H9 (cell line): ENCODE results near the gene C14orf132. TPM values are rescaled to one million over a fixed set of nuclear protein-coding genes. Genes with fewer than 3 reads are reported as not detected.

Source experiments
- DNase-seq: peaks from one replicate; pipeline ENCODE4 v3.0.0-alpha.2; 2017
- H2AFZ ChIP-seq: one replicate; pipeline ENCODE4 v1.6.1; 2013; ENCODE audit warnings: mild to moderate bottlenecking, low read length, control low read depth, moderate library complexity
- H2AK5ac ChIP-seq: 2 replicates; pipeline ENCODE4 v1.6.1; 2013; ENCODE audit warnings: low read length, control low read depth, mixed read lengths; ENCODE audit not compliant: insufficient read length
- H2BK120ac ChIP-seq: one replicate; pipeline ENCODE4 v1.6.1; 2013; ENCODE audit warnings: low read depth, mild to moderate bottlenecking, low read length, control low read depth, inconsistent platforms; ENCODE audit not compliant: poor library complexity, severe bottlenecking
- H2BK12ac ChIP-seq: 2 replicates; pipeline ENCODE4 v1.6.1; 2013; ENCODE audit warnings: low read length, control low read depth, mixed read lengths, low read depth; ENCODE audit not compliant: insufficient read length
- H2BK15ac ChIP-seq: 2 replicates; pipeline ENCODE4 v1.6.1; 2013; ENCODE audit warnings: low read depth, low read length, control low read depth
- H2BK20ac ChIP-seq: one replicate; pipeline ENCODE4 v1.6.1; 2013; ENCODE audit warnings: low read depth, mild to moderate bottlenecking, low read length, control low read depth, inconsistent platforms; ENCODE audit not compliant: poor library complexity, severe bottlenecking
- H2BK5ac ChIP-seq: 2 replicates; pipeline ENCODE4 v1.6.1; 2013; ENCODE audit warnings: low read length, control low read depth, mixed read lengths; ENCODE audit not compliant: insufficient read length
- H3K14ac ChIP-seq: 2 replicates; pipeline ENCODE4 v1.6.1; 2013; ENCODE audit warnings: low read length, control low read depth; ENCODE audit not compliant: insufficient read depth
- H3K18ac ChIP-seq: 2 replicates; pipeline ENCODE4 v1.6.1; 2013; ENCODE audit warnings: low read depth, mild to moderate bottlenecking, mixed read lengths, low read length, control low read depth; ENCODE audit not compliant: insufficient read length
- H3K23ac ChIP-seq: 2 replicates; pipeline ENCODE4 v1.6.1; 2013; ENCODE audit warnings: low read length, control low read depth, mixed read lengths, low read depth; ENCODE audit not compliant: insufficient read length
- H3K23me2 ChIP-seq: 2 replicates; pipeline ENCODE4 v1.6.1; 2013; ENCODE audit warnings: low read depth, mild to moderate bottlenecking, mixed read lengths, low read length, control low read depth; ENCODE audit not compliant: insufficient read length, poor library complexity, severe bottlenecking
- H3K27ac ChIP-seq: 2 replicates; pipeline ENCODE4 v1.5.1; 2013; ENCODE audit warnings: low read length, control low read depth, mixed read lengths, low read depth; ENCODE audit not compliant: insufficient read length
- H3K27me3 ChIP-seq: 2 replicates; pipeline ENCODE4 v1.6.1; 2013; ENCODE audit warnings: low read length, control low read depth, inconsistent platforms; ENCODE audit not compliant: insufficient read depth
- H3K4ac ChIP-seq: 2 replicates; pipeline ENCODE4 v1.6.1; 2013; ENCODE audit warnings: low read depth, mild to moderate bottlenecking, control low read depth, inconsistent platforms, low read length, moderate library complexity
- H3K4me1 ChIP-seq: 2 replicates; pipeline ENCODE4 v1.6.1; 2013; ENCODE audit warnings: low read length, control low read depth, inconsistent platforms; ENCODE audit not compliant: insufficient read depth
- H3K4me2 ChIP-seq: 2 replicates; pipeline ENCODE4 v1.6.1; 2013; ENCODE audit warnings: low read length, control low read depth, mixed read lengths; ENCODE audit not compliant: insufficient read length, insufficient read depth
- H3K56ac ChIP-seq: 2 replicates; pipeline ENCODE4 v1.6.1; 2013; ENCODE audit warnings: low read depth, mild to moderate bottlenecking, mixed read lengths, low read length, control low read depth; ENCODE audit not compliant: insufficient read length
- H3K79me1 ChIP-seq: 2 replicates; pipeline ENCODE4 v1.6.1; 2013; ENCODE audit warnings: low read depth, mild to moderate bottlenecking, moderate library complexity, low read length, control low read depth, inconsistent platforms; ENCODE audit not compliant: insufficient read depth, poor library complexity, severe bottlenecking
- H3K79me2 ChIP-seq: 2 replicates; pipeline ENCODE4 v1.6.1; 2013; ENCODE audit warnings: low read length, control low read depth, inconsistent platforms; ENCODE audit not compliant: insufficient read depth
- H3K9ac ChIP-seq: 2 replicates; pipeline ENCODE4 v1.6.1; 2013; ENCODE audit warnings: low read length, control low read depth, mixed read lengths; ENCODE audit not compliant: insufficient read length; ENCODE audit errors: extremely low read depth
- H3K9me3 ChIP-seq: one replicate; pipeline ENCODE4 v1.6.1; 2013; ENCODE audit warnings: low read depth, low read length, inconsistent platforms; ENCODE audit not compliant: control insufficient read depth
- H3T11ph ChIP-seq: one replicate; pipeline ENCODE4 v1.6.1; 2013; ENCODE audit warnings: mild to moderate bottlenecking, low read length, control low read depth, inconsistent platforms
- H4K20me1 ChIP-seq: one replicate; pipeline ENCODE4 v1.6.1; 2013; ENCODE audit not compliant: control insufficient read depth, insufficient read length, insufficient read depth
- H4K5ac ChIP-seq: 2 replicates; pipeline ENCODE4 v1.6.1; 2013; ENCODE audit warnings: low read depth, mild to moderate bottlenecking, mixed read lengths, low read length, control low read depth; ENCODE audit not compliant: insufficient read length
- H4K8ac ChIP-seq: replicated peaks from 2 replicates; pipeline ENCODE4 v1.6.1; 2013; ENCODE audit warnings: low read length, control low read depth, mixed read lengths, low read depth; ENCODE audit not compliant: insufficient read length
- H4K91ac ChIP-seq: 2 replicates; pipeline ENCODE4 v1.6.1; 2013; ENCODE audit warnings: low read depth, mild to moderate bottlenecking, moderate library complexity, mixed read lengths, low read length, control low read depth; ENCODE audit not compliant: insufficient read length
- H3K27ac Mint-ChIP-seq, 3 experiments: 2 replicates in 2 of 3; 3 replicates in 1 of 3; pipeline ENCODE4 v1.8.0; 2020 to 2021; ENCODE audit warnings: mixed read lengths in 3 of 3, mild to moderate bottlenecking in 1 of 3, moderate library complexity in 1 of 3
- H3K27me3 Mint-ChIP-seq: 2 replicates; pipeline ENCODE4 v1.8.0; 2021; ENCODE audit warnings: low read depth, mild to moderate bottlenecking, moderate library complexity, mixed read lengths
- H3K36me3 Mint-ChIP-seq, 3 experiments: 2 replicates in 2 of 3; 3 replicates in 1 of 3; pipeline ENCODE4 v1.8.0; 2020 to 2021; ENCODE audit warnings: low read depth in 3 of 3, mixed read lengths in 3 of 3; ENCODE audit not compliant: insufficient read depth in 1 of 3
- H3K4me1 Mint-ChIP-seq, 2 experiments: 2 replicates each; pipeline ENCODE4 v1.8.0; 2020; ENCODE audit warnings: mixed read lengths in 2 of 2
- H3K4me3 Mint-ChIP-seq, 2 experiments: 2 replicates in 1 of 2; 3 replicates in 1 of 2; pipeline ENCODE4 v1.8.0; 2020 to 2021; ENCODE audit warnings: mild to moderate bottlenecking in 2 of 2, mixed read lengths in 2 of 2, moderate library complexity in 1 of 2
- H3K9me3 Mint-ChIP-seq, 2 experiments: 2 replicates in 1 of 2; 3 replicates in 1 of 2; pipeline ENCODE4 v1.8.0; 2020; ENCODE audit warnings: mild to moderate bottlenecking in 2 of 2, mixed read lengths in 2 of 2, moderate library complexity in 1 of 2
- CTCF ChIP-seq: fragments of 200-600 bp; sonication (generic); conservative IDR thresholded peaks from 3 replicates; pipeline ENCODE4 v1.8.0; 2021; ENCODE audit warnings: antibody characterized with exemption, mild to moderate bottlenecking
- WGBS: extraction: QIAGEN DNeasy Blood & Tissue Kit; methylation state at CpG from one replicate; pipeline ENCODE4 v1.1.7; 2013; ENCODE audit warnings: missing lambda C conversion rate, low lambda C conversion rate, mixed read lengths; ENCODE audit not compliant: insufficient read length; ENCODE audit errors: extremely low coverage; 5-methylcytosine and 5-hydroxymethylcytosine counted together
- total RNA-seq: library from RNA; stranded (reverse); gene quantifications from 2 replicates; pipeline ENCODE4 v1.2.1, GENCODE V29; 2021

C14orf132 gene
- total RNA-seq, 1 experiment from 2014 or later: 5.7 TPM

GRCh38 chr14:96031691-96032090 is 7.5 kb upstream of the C14orf132 start:
- no peak overlapping the region for H2AFZ ChIP-seq
- no peak overlapping the region for H3K27ac Mint-ChIP-seq
- no peak overlapping the region for H4K91ac ChIP-seq
- H3K79me2 ChIP-seq: no peaks in the 10 kb centered on the region
- H3K9ac ChIP-seq: no peak overlapping the region
- TF ChIP-seq CTCF: no peak
- H3K4me2 ChIP-seq: no peak overlapping the region
- no peak overlapping the region for H4K8ac ChIP-seq
- H4K5ac ChIP-seq: no peak overlapping the region
- no peak overlapping the region for H3K4ac ChIP-seq
- H3K9me3 ChIP-seq: no peaks in the 10 kb centered on the region
- no peak overlapping the region for H3K56ac ChIP-seq
- no peaks in the 10 kb centered on the region; a peak in 1 of 5 replicates for H3K9me3 Mint-ChIP-seq
- no peak overlapping the region for H2BK15ac ChIP-seq
- H3K18ac ChIP-seq: no peak overlapping the region
- peaks cover 7 to 11% of the 10 kb centered on the region in 2 experiments for H3K4me1 Mint-ChIP-seq
- H3T11ph ChIP-seq: no peak overlapping the region
- H2BK20ac ChIP-seq: no peak overlapping the region
- no peak overlapping the region for H3K27ac ChIP-seq
- no peak overlapping the region for H3K4me3 Mint-ChIP-seq
- no CpG with 5 or more reads among the region's 1 CpG for WGBS
- no peaks in the 10 kb centered on the region for H3K23me2 ChIP-seq
- no peak overlapping the region for H2BK12ac ChIP-seq
- no peak overlapping the region for H2BK120ac ChIP-seq
- no peaks in the 10 kb centered on the region for H3K36me3 Mint-ChIP-seq
- no peaks in the 10 kb centered on the region for H4K20me1 ChIP-seq
- no peak overlapping the region for H3K14ac ChIP-seq
- H3K27me3 ChIP-seq: no peaks in the 10 kb centered on the region
- no peak overlapping the region for H2AK5ac ChIP-seq
- H3K27me3 Mint-ChIP-seq: peaks cover 39% of the 10 kb centered on the region
- no peak for DNase-seq
- no peaks in the 10 kb centered on the region for H3K79me1 ChIP-seq
- H2BK5ac ChIP-seq: no peak overlapping the region
- H3K4me1 ChIP-seq: no peaks in the 10 kb centered on the region
- no peak overlapping the region for H3K23ac ChIP-seq
